ENCODE measurements around the gene PWP2.

PWP2 gene

GRCh38 chr21:44064852-44065403 lies 42.3 kb upstream of the PWP2 start:
- no peak overlapping the region for H3K4me3 ChIP-seq (ENCODE audit: low read depth, low read length)
- TF ChIP-seq, protein P1, sequence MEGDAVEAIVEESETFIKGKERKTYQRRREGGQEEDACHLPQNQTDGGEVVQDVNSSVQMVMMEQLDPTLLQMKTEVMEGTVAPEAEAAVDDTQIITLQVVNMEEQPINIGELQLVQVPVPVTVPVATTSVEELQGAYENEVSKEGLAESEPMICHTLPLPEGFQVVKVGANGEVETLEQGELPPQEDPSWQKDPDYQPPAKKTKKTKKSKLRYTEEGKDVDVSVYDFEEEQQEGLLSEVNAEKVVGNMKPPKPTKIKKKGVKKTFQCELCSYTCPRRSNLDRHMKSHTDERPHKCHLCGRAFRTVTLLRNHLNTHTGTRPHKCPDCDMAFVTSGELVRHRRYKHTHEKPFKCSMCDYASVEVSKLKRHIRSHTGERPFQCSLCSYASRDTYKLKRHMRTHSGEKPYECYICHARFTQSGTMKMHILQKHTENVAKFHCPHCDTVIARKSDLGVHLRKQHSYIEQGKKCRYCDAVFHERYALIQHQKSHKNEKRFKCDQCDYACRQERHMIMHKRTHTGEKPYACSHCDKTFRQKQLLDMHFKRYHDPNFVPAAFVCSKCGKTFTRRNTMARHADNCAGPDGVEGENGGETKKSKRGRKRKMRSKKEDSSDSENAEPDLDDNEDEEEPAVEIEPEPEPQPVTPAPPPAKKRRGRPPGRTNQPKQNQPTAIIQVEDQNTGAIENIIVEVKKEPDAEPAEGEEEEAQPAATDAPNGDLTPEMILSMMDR (IDR thresholded peaks at IDR 0.05; ENCODE audit: borderline replicate concordance, insufficient read depth, low read depth, low read length) = no peak

DNA sequence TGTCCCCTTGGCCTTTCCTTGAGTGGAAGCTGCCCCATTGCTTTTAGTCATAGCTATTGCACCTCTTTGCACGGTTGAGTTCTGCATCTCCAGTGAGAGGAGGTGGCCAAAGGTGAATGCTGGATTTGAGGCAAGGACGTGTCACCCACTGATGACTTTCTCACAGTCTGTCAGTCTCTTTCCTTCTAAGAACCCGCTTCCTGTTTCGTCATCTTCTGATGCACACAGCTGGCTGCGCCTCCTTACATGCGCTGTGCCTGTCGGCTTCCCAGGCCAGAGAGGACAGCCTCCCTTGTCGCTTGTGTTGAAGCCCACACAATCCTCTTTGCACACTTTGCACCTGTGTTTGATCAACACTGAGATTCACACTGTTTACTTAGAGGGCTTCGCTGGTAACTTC lies 41.8 kb upstream of the PWP2 start:
- TF ChIP-seq, protein P1 (IDR thresholded peaks at IDR 0.05; ENCODE audit: borderline replicate concordance, insufficient read depth, low read depth, low read length) = no peak
- H3K4me3 ChIP-seq (ENCODE audit: low read depth, low read length) = no peak overlapping the region

GRCh38 chr21:44066116-44066515 lies 41.1 kb upstream of the PWP2 start:
- TF ChIP-seq, protein P1 (IDR thresholded peaks at IDR 0.05; ENCODE audit: borderline replicate concordance, insufficient read depth, low read depth, low read length) = no peak
- H3K4me3 ChIP-seq (ENCODE audit: low read depth, low read length) = no peak overlapping the region

GRCh38 chr21:44067011-44067839 lies 40.0 kb upstream of the PWP2 start:
- no peak overlapping the region for H3K4me3 ChIP-seq (ENCODE audit: low read depth, low read length)
- TF ChIP-seq, protein P1 (IDR thresholded peaks at IDR 0.05; ENCODE audit: borderline replicate concordance, insufficient read depth, low read depth, low read length) = no peak

- TF ChIP-seq, protein P1 (IDR thresholded peaks at IDR 0.05; ENCODE audit: borderline replicate concordance, insufficient read depth, low read depth, low read length) = no peak
- H3K4me3 ChIP-seq (ENCODE audit: low read depth, low read length) = no peak overlapping the region
Observed at GRCh38 chr21:44070391-44070790, 36.8 kb upstream of the PWP2 start.

DNA sequence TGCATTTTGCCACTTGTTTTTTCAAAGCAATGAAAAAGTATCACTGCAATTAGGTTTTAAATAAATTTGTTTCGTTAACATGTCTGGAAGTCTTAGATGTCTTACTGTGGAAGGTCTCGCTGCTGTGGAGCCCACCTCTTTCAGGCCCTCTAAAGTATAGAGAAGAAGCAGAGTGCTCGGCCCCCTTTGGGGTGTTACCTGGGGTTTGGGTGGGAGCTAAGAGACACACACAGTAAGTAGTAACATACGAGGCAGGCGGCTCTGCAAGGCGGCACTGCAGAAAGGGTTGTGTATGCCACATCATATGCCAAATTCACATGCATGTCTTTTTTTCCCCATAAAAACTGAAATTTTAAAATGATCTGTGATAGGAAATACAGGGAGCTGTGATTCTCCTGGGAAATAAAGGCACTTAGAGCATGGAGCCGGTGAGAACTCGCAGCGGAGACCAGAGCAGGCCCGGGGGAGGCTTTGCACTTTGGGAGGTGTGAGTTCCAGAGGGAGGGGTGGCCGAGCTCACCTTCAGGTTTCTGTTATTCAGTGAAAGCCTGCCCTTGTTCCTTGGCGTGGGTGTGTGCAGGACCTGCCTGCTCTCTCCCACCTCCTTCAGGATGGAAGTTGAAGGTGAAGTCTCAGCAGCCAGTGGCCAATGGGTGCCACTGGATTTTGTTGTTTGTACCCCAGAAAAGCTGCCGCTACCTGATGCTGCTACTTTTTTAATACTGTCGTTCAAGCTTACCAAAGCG lies 35.7 kb upstream of the PWP2 start:
- TF ChIP-seq, protein P1 (IDR thresholded peaks at IDR 0.05; ENCODE audit: borderline replicate concordance, insufficient read depth, low read depth, low read length) = no peak
- no peak overlapping the region for H3K4me3 ChIP-seq (ENCODE audit: low read depth, low read length)
